GM18505 (cell line): ENCODE measurements around the gene PITPNM3.

Experiments
- ATAC-seq: cut with Tn5 transposase; IDR thresholded peaks from one replicate; pipeline ENCODE4 v1.9.1; 2021; ENCODE audit not compliant: unreplicated experiment
- POLR2A ChIP-seq: IDR thresholded peaks from 4 replicates; pipeline ENCODE4 v1.6.1; 2011; ENCODE audit warnings: borderline replicate concordance; ENCODE audit not compliant: insufficient read depth, insufficient read length; ENCODE audit errors: extremely low read depth

Gene PITPNM3

GRCh38 chr17:6439951-6440350 lies 116.4 kb downstream of the PITPNM3 start:
- TF ChIP-seq POLR2A = no peak
- ATAC-seq = no peak

GRCh38 chr17:6437956-6438355 lies 118.4 kb downstream of the PITPNM3 start:
- no peak for ATAC-seq
- TF ChIP-seq POLR2A = no peak

- ATAC-seq = no peak
- no peak for TF ChIP-seq POLR2A
Measured at GRCh38 chr17:6437466-6437865, 118.9 kb downstream of the PITPNM3 start.

GRCh38 chr17:6435968-6436367 lies 120.4 kb downstream of the PITPNM3 start:
- TF ChIP-seq POLR2A = no peak
- no peak for ATAC-seq

- ATAC-seq = no peak
- no peak for TF ChIP-seq POLR2A
Measured at GRCh38 chr17:6435051-6435450, 121.3 kb downstream of the PITPNM3 start, which contains the start of gene AIPL1. Gene AIPL1, minus strand, starts transcription at chr17:6435121. Its CDS starts 17 bp downstream, at chr17:6435104.

- no peak for TF ChIP-seq POLR2A
- ATAC-seq = no peak
Measured at GRCh38 chr17:6430769-6431168, 125.6 kb downstream of the PITPNM3 start.

GRCh38 chr17:6429266-6429665 lies 127.1 kb downstream of the PITPNM3 start:
- ATAC-seq = no peak
- no peak for TF ChIP-seq POLR2A

- ATAC-seq = no peak
- no peak for TF ChIP-seq POLR2A
Measured at GRCh38 chr17:6428207-6428965, 128.0 kb downstream of the PITPNM3 start.

- no peak for ATAC-seq
- TF ChIP-seq POLR2A = no peak
Measured at GRCh38 chr17:6427279-6427781, 129.0 kb downstream of the PITPNM3 start.

- TF ChIP-seq POLR2A = no peak
- no peak for ATAC-seq
Measured at GRCh38 chr17:6426356-6427101, 129.8 kb downstream of the PITPNM3 start.

- ATAC-seq = no peak
Measured at GRCh38 chr17:6425407-6425806, 130.9 kb downstream of the PITPNM3 start.

GRCh38 chr17:6423931-6424330 lies 132.4 kb downstream of the PITPNM3 start:
- ATAC-seq = no peak
- TF ChIP-seq POLR2A = no peak

More at GRCh38 chr17:6425407-6425806, 130.9 kb downstream of the PITPNM3 start:
- TF ChIP-seq POLR2A = no peak

- ATAC-seq = no peak
- no peak for TF ChIP-seq POLR2A
Measured at GRCh38 chr17:6422654-6423241, 133.6 kb downstream of the PITPNM3 start.
